Measurements from ENCODE around the gene CAMTA1.
"Not testable (repeated sequence)": the region's sequence is repeated elsewhere in the genome, so short reads cannot be mapped to it uniquely, and the experiment has no call there.

CAMTA1 gene

DNA sequence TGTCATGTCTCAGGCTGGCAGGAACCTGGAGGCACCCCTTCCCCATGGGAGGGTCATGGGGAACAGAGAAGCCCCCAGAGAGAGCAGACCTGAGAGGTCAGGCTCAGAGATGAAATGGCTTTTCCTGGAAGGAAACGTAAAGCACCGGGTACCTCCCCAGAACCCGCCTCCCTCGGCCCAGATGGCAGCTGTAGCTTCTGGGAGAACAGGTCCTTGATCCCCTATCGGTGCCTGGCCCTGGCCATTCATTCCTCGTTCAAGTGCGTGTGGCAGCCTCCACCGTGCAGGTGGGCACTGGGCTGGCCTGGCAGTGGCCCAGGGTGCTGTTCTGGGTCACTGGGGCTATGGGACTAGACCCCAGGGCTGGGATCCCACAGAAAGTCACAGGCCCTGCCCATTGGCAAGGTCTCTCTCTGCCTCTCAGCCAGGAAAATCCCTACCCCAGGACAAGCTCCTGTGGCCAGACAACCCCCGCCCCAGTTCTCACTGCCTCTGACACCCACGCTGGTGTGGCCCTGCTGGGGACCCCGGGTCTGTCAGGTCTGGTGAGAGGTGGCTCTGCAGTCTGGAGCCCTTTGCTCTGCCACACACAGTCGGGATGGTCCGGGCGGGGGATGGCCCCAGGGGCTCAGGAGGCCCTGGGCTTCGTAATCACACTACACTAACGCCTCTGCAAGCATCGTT lies 802.7 kb downstream of the CAMTA1 start:
- DNase-seq, result no peak

DNA sequence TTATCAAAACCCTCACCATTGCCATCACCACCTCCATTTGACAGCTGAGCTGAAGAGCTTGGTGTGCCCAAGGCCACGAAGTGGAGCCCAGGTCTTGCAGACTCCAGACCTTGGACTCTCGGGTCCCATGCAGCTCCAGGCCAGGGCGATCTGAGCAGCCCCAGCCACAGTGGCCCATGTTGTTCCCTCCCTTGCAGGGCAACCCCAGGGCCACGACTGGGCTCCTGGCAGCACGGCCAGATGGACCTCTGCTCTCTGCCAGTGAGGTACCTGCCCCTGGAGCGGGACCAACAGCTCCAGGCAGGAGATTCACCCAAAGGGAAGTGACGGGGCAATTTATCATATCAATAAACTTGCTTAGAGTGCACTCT lies 803.2 kb downstream of the CAMTA1 start:
- no peak for DNase-seq

DNA sequence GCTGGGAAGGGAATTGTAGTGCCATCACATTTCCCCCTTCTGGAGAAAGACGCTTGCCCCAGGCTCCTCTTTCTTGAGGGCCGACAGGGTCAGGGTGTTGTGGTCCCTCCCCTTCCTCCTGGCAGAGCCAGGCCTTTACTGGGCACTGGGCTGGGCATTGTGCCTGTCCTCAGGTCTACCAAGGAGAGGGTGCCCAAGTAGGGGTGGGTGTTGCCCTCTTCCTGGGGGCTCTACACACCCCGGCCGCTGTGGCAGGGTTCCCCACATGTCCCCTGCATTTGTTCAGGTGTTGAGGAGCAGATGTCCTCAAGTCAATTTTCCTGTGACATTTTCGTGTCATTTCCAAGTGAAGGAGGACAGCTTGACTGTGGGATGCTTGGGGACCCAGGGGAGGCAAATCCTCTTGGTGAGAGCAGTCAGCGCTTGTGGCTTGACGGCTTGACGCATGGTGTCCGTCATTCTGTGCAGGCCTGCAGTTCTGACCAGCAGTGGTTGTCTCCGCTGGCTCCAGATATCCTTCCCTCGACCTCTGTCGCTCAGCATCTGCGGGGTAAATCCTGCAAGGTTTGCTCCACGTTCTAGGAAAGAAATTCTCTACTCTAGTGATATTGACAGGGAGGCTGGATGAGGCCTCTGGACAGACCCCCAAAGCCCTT lies 804.0 kb downstream of the CAMTA1 start:
- DNase-seq, result no peak

DNA sequence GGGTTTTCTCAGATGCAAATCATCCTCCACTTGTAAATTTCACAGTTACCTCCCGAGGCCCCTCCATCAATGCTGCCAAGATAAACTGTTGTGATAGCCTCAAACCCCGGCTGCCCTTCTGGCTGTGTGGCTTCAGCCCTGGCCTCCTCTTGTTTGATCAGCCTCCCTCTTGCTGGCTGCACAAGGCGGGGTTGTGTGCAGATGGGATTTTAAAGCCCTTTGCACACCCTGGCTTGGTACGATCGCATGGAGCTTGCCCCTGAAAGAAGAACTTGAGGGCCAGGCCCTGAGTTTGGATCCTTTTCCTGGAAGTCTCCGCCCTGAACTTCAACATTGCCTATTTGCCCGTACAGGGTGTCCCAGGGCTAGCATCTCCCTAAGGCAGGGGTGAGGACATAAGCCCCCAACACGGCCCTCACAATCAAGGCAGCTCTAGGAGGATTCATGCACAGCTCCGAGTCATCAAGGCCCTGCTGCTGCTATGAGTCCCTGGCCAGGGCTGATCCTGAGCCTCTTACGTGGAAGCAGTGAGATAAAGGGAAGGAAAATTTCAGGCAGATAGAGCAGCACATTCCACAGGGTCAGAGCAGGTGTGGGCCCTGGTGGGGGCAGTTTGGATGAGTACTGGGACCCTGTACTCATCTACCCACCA lies 804.6 kb downstream of the CAMTA1 start:
- no peak for DNase-seq

GRCh38 chr1:7590426-7590790 lies 805.2 kb downstream of the CAMTA1 start:
- DNase-seq, result no peak

DNA sequence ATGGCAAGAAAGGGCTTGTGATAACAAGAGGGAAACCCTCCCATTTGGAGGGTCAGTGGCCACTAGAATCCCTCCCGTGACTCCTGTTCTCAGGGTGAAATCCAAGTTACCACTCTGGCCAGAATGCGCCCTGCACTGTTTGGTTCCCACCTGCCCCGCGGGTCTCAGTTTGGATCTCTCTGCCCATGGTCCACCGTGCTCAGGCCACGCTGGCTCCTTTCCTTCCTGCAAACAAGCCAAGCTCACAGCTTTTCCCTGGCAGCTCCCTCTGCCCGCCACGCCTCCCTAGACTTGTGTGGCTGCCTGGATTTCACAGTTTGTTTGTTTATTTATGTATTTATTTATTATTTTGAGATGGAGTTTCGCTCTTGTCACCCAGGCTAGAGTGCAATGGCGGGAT lies 806.3 kb downstream of the CAMTA1 start:
- DNase-seq, result no peak

- no peak for DNase-seq
Measured at GRCh38 chr1:7592120-7592798, 807.0 kb downstream of the CAMTA1 start.

DNA sequence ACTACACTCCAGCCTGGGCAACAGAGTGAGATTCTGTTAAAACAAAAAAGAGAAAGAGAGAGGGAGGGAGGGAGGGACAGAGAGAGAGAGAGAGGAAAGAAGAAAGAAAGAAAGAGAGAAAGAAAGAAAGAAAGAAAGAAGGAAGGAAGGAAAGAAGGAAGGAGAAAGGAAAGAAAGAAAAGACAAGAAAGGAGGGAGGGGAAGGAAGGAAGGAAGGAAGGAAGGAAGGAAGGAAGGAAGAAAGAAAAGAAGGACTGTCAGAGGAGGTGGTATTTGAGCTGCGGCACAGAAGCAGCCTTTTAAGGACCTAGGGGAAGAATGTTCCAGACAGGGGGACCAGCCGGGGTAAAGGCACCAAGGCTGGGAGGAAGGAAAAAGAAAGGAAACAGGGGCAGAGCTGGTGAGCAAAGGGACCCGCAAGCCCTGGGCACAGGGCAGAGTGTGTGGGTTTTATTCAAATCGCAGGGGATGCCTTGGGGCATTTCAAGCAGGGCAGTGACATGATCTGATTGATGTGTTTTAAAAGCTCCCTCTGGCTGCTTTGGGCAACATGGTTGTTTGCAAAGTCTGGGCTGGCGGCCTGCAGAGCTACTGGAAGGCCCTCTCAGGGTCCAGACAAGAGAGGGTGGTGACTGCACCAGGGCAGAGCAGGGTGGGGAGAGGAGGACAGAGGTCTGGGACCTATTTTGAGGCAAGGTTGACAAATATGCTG lies 808.9 kb downstream of the CAMTA1 start:
- no peak for DNase-seq

DNA sequence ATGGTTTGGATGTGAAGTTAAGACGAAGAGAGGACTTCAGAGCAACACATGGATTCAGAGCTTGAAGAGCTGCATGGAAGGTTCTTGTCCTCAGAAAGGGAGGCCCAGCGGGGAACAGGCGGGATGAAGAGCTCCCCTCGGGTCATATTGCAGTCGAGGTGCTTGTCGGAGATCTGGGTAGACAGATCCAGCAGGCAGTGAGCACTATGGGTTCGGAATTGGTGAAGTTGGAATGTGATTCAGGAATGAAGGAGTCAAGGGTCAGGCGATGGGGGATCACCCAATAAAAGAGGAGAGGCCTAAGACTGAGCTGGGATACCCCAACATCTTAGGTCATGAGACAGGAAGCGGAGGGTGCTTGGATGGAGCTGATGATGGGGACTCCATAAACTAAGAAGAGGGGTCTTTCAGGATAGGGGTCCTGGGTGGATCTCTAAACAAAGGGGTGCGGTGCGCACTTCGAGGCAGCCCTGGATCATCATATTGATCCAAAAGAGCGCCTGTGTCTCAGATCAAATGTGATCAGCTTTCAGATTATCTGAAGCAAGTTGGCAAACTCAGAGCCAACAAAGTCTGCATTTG lies 809.6 kb downstream of the CAMTA1 start:
- DNase-seq, result no peak

GRCh38 chr1:7595336-7595735 lies 810.1 kb downstream of the CAMTA1 start:
- no peak for DNase-seq

GRCh38 chr1:7596126-7596965 lies 811.1 kb downstream of the CAMTA1 start:
- DNase-seq, result no peak

DNA sequence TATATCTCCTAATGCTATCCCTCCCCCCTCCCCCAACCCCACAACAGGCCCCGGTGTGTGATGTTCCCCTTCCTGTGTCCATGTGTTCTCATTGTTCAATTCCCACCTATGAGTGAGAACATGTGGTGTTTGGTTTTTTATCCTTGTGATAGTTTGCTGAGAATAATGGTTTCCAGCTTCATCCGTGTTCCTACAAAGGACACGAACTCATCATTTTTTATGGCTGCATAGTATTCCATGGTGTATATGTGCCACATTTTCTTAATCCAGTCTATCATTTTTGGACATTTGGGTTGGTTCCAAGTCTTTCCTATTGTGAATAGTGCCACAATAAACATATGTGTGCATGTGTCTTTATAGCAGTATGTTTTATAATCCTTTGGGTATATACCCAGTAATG lies 812.8 kb downstream of the CAMTA1 start:
- not testable (repeated sequence) for DNase-seq

- not testable (repeated sequence) for DNase-seq
Measured at GRCh38 chr1:7604906-7605305, 819.7 kb downstream of the CAMTA1 start.

- no peak for DNase-seq
Measured at GRCh38 chr1:7606096-7606495, 820.8 kb downstream of the CAMTA1 start.

DNA sequence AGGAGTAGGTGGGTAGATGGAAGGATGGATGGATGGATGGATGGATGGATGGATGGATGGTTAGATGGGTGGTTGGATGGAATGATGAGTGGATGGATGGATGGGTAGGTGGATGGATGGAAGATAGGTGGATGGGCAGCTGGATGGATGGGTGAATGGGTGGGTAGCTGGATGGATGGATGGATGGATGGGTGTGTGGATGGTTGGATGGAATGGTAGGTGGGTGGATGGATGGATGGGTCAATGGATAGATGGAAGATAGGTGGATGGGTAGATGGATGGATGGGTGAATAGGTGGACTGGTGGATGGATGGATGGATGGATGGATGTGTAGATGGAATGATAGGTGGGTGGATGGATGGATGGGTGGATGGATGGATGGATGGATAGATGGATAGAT lies 821.8 kb downstream of the CAMTA1 start:
- no peak for DNase-seq

DNA sequence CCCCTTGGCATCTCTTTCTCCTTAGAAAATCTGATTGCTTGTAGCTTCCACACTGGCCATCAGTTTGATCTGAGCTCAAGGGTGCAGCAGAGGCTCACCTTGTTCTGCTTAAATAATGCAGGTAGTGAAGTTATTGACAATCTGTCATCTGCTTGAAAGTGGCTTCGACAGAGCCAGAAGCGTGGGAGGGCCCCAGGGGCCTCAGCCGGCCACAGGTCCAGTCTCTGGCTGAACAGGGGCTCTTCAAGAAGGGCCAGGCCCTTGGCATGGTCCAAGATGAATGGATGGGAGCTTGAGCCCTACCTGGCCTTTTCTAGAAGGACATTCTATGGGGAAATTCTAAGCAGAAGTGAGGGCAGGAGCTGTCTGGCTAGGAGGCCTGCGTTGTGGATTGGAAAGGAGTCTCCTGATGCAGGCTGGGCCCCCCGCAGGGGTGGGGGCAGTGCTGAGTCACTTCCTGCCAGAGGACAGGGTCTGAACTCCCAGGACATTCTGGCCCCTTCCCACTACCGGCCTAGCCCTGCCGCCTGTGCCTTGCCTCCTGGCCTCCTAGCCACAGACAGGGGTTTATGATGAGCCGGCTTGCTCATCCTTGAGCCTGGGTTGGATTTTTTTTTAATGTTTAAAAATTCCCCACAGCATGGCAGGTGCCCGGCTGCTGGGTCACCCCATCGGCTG lies 823.5 kb downstream of the CAMTA1 start:
- no peak for DNase-seq

GRCh38 chr1:7609311-7609994 lies 824.2 kb downstream of the CAMTA1 start:
- no peak for DNase-seq

- DNase-seq, result no peak
Measured at GRCh38 chr1:7610106-7610731, 825.0 kb downstream of the CAMTA1 start.

DNA sequence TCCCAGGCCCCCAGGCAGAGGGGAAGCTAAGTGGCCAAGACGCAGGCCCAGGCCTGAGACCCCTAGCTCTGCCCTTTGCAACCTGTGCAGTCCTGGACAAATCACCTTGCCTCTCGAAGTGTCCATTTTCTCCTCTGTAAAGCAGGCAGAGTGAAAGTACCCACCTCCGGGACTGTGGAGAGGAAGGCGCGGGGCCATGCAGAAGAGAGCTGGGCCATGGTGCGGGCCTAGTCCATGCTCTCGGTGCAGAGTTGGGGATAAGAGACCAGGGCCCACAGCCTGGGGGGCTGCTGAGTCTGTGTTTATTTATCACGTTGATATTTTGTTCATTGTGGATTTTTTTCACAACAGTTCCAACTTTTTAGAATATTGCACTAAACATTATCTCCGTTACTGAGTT lies 825.7 kb downstream of the CAMTA1 start:
- DNase-seq, result no peak

GRCh38 chr1:7611421-7612010 lies 826.3 kb downstream of the CAMTA1 start:
- DNase-seq, result no peak

Data from activated naive CD4-positive, alpha-beta T cell (primary cell).